ENCODE results near the gene SETDB2.

The SETDB2 gene, protein sequence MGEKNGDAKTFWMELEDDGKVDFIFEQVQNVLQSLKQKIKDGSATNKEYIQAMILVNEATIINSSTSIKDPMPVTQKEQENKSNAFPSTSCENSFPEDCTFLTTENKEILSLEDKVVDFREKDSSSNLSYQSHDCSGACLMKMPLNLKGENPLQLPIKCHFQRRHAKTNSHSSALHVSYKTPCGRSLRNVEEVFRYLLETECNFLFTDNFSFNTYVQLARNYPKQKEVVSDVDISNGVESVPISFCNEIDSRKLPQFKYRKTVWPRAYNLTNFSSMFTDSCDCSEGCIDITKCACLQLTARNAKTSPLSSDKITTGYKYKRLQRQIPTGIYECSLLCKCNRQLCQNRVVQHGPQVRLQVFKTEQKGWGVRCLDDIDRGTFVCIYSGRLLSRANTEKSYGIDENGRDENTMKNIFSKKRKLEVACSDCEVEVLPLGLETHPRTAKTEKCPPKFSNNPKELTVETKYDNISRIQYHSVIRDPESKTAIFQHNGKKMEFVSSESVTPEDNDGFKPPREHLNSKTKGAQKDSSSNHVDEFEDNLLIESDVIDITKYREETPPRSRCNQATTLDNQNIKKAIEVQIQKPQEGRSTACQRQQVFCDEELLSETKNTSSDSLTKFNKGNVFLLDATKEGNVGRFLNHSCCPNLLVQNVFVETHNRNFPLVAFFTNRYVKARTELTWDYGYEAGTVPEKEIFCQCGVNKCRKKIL

DNA sequence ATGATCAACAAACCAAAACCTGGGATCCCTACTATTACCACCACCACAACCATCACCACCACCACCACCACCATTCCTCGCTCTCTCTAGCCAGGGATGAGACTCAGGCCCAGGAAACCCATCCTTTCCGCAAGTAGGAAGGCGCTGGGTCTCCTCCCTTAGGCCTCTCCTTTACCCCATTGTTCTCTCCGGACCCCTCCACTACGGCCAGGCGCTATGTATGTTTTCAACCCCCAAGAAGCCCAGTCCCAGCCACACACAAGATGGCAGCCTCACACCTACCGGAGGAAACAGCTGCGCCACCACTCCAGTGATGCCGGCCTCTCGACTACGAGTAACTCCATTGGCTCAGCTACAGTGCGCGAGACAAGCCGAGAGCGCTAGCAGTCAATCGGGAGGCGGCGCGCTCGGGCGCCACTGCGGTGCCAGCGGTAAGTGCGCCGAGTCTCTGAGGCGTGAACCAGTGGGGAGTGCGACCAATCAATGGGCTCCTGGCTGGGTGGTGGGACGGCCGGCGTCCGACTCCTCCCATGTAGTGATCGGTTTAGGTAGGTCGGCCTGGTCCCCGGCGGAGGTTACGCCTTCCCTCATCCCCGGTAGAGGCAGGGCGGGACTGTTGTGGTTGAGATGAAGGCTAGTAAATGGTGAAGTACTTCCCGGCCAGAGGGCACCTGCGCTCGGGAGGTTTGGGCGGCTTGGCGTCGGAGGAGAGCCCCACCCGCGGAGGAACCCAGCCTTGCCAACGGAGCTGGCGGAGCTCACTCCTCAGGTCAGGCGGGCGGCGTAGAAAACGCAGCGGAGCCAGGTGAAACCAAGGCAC is at the start of gene SETDB2, which contains the start of gene CAB39L:
TSS of gene SETDB2 (plus strand) at position 571 of the 820 bp plus-strand sequence. CDS start 7,620 bp downstream, outside the sequence.
TSS of gene CAB39L (minus strand) at position 361 of the 820 bp plus-strand sequence. CDS start 61,154 bp downstream, outside the sequence.
- H3K4me3 ChIP-seq (ENCODE audit: low read length), result peak within 1 kb of the TSS; percentile 90
- TF ChIP-seq ZNF274 (IDR thresholded peaks at IDR 0.05; ENCODE audit: low read depth, low read length), result no peak

DNA sequence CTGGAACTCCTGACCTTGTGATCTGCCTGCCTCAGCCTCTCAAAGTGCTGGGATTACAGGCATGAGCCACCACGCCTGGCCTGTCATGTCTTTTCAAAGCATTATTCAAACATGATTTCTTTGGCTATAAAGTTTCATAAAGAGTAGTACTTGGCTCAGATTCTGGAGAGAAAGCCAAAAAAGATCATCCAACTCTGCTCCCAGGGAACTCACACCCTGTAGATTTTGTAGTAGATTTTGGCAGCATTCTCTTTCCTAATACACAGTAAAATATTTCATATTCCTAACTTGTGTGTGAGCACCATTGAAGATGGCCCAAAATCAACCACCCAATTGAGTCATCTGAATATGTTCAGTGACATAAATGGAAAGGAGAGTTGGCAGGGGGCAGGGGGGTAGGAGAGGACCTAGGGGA is 48.6 kb upstream of the SETDB2 start:
- no peak overlapping the region for H3K4me3 ChIP-seq (ENCODE audit: low read length)
- TF ChIP-seq ZNF274 (IDR thresholded peaks at IDR 0.05; ENCODE audit: low read depth, low read length), result no peak

DNA sequence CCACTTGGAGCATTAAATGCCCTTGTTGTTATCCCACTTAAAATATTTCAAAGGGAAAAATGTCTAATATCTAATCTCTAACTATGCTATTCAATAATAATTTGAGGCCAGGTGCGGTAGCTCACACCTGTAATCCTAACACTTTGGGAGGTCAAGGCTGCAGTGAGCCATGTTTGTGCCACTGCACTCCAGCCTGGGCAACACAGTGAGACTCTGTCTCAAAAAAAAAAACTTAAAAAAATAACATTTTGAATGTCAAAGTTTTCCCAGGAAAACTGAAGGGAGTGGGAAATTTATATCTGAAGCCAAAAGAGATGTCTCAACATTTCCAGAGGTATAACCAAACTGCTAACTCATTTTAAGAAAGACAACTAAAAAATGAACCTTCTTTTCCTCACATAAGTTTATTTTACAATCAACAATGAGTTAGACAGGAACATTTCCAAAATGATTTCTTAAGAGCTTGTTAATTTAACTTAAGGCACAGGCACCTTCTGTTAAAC is 48.1 kb upstream of the SETDB2 start:
- TF ChIP-seq ZNF274 (IDR thresholded peaks at IDR 0.05; ENCODE audit: low read depth, low read length), result no peak
- no peak overlapping the region for H3K4me3 ChIP-seq (ENCODE audit: low read length)

DNA sequence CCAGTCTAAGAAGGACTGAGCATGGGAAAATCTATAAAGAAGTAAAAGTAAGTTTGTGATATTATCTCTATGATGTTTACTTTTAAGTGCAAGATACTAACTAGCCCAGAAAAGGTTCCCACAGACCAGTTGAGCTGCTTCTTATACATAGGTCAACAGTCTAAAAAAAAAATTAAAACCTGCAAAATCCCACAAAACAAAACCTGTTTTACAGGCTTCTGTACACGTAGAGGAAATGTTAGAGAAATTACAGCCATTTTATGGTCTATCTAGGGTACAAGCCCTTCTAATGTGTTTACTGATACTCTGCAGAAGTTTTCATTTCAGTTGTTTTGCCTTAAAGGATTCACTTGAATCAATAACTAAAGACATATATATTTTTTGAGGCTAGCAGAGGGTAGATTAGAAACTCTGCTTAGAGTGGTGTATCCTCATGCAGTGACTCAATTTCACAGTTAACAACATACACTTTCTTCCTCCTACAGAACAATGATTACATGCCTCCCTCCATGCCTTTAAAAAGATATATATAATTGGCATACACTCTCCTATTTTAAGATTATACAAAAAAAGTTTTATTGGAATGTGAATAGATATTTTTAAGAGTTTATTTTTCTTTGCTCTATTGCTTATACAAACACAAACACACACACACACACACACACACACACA is 44.1 kb upstream of the SETDB2 start:
- no peak for TF ChIP-seq ZNF274 (IDR thresholded peaks at IDR 0.05; ENCODE audit: low read depth, low read length)
- no peak overlapping the region for H3K4me3 ChIP-seq (ENCODE audit: low read length)

DNA sequence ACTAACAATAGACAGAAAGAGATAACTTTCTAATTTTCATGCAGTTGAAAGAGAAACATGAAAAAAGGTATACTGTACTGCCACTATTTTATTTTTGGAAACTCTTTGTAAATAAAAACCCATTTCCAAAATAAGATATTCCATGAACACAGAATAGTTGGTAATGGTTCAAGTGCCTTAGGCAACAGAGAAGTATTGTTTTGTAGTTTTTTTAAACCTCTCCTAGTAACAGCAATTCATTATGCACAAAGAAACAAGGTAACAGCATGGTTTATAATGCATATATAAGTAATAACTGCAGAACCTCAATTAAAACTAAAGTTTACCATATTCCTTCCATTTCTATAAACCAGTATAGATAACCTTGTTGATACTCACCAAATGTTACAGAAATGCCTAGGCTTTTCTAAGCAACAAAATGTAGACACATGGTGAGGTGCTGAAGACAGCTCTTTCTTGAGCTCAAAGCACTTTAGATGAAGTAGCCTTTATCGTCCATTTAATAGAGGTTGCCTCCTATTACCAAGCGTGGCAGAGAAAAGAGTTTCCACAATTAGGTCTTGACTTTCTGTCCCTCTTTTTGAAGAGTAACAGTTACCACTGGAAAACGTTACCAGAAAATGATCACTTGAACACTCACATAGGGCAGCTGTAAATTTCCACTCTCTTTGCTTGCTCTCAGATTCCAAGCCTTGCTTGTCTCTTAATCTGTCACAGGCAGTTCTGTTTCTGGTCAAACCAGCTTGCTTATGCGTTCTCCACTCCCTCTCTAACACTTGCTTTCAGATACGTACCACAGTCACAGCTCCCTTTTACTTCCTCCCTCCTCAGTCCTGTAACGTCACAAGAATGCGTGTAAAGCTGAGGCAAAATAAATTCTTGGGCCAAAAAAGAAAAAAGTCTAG is 43.1 kb upstream of the SETDB2 start:
- no peak for TF ChIP-seq ZNF274 (IDR thresholded peaks at IDR 0.05; ENCODE audit: low read depth, low read length)
- H3K4me3 ChIP-seq (ENCODE audit: low read length), result no peak overlapping the region

DNA sequence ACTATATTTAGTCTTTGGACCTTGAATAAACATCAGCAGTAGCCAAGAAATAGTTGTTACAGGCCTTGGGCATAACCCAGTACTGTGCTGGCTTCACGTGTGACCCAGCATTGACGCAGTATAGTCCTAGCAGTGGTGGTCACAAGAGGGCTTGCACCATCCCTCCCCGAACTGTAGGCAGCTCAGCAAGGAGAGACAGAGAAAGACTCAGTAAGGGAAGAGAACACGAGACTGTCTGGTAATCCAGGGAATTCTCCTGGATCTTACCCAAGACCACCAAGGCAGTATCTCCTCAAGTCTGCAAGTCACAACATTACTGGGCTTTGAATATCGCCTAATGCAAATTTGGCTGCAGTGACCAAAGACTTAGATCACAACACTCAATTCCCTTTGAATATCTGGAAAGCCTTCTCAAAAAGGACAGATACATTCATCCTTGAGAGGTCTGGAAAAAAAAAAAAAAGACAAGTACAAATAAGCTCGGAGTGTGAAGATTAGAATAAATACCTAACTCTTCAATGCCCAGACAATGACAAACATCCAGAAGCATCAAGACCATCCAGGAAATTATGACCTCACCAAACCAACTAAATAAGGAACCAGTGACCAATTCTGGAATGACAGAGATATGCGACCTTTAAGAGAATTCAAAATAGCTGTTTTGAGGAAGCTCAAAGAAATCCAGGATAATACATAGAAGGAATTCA is 39.9 kb upstream of the SETDB2 start:
- H3K4me3 ChIP-seq (ENCODE audit: low read length), result no peak overlapping the region
- TF ChIP-seq ZNF274 (IDR thresholded peaks at IDR 0.05; ENCODE audit: low read depth, low read length), result no peak

DNA sequence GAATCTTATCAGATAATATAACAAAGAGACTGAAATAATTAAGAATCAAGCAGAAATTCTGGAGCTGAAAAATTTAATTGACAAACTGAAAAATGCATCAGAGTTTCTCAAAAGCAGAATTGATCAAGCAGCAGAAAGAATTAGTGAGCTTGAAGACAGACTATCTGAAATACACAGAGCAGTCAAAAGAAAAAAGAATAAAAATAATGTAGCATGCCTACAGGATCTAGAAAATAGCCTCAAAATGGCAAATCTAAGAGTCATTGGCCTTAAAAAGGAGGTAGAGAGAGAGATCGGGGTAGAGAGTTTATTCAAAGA is 39.4 kb upstream of the SETDB2 start:
- no peak overlapping the region for H3K4me3 ChIP-seq (ENCODE audit: low read length)
- no peak for TF ChIP-seq ZNF274 (IDR thresholded peaks at IDR 0.05; ENCODE audit: low read depth, low read length)

DNA sequence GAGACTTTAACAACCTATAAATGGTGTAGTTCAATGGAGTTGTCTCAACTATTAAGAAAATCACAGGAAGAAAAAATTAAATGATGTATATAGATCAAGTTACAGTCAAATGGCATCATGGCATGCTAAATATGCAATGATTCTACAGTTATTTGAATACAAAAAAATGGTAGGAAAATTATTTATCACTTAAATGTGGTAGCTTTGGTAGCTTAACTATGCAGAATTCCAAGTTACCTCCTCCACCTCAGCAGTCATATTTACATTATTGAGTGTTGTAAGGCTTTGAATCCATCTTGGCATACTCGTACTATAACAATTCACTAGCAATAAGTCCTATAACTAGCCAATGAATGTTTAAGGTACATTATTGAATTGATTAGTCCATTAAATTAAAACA is 37.0 kb upstream of the SETDB2 start:
- no peak for TF ChIP-seq ZNF274 (IDR thresholded peaks at IDR 0.05; ENCODE audit: low read depth, low read length)
- no peak overlapping the region for H3K4me3 ChIP-seq (ENCODE audit: low read length)

DNA sequence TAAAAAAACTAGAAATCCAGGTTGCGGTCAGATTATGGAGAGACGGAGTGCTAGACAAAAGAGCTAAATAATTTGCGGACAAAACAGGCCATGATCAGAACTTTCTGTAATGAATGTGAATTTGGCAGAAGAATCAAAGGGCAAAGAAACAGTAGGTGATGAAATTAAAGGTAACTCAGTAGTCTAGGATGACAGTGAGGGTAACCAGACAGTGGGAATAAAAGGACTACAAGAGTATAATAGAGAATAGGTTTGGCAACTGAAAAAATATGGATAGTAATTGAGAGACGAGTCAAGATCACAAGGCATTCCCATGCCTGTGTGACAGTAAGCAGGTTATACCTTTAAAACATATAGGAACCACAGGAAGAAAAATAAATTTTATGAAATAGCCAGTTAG is 36.1 kb upstream of the SETDB2 start:
- no peak for TF ChIP-seq ZNF274 (IDR thresholded peaks at IDR 0.05; ENCODE audit: low read depth, low read length)

DNA sequence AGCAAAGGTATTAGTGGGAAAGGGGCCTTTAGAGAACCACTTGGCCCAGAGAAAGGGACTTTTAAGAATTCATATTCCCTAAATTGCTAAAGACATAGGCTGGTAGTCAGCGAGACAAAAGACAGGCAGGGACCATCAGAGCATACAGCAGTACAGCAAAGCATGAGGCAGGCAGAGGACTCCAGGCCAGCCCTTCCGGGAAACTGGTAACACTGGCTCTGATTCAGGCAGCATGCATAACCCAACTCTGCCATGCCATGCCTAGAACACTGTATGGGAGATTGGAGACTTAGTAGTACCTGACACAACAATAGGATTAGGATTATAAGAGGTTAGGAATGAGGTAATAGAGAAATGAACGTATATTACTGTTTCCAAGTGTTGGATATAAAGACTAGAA is 35.1 kb upstream of the SETDB2 start:
- TF ChIP-seq ZNF274 (IDR thresholded peaks at IDR 0.05; ENCODE audit: low read depth, low read length), result no peak

More for the DNA sequence above, 36.1 kb upstream of the SETDB2 start:
- H3K4me3 ChIP-seq (ENCODE audit: low read length), result no peak overlapping the region

DNA sequence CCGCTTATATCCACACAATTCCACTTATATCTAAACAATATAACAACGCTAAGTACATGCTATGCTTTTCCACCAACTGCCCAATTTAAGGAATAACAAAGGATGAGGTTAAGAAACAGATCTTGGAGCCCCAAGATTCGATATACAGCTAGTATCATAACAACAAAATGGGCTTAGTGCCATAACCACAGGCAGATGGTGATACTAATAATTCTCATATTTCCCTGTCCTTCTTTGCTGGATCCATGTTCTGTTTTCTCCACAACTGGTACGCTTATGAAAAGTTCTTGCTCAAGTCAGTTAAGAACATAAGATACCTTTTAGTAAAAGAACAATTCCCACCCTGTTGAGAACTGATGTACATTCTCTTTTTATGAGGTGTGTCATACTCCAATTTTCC is 34.1 kb upstream of the SETDB2 start:
- H3K4me3 ChIP-seq (ENCODE audit: low read length), result no peak overlapping the region
- no peak for TF ChIP-seq ZNF274 (IDR thresholded peaks at IDR 0.05; ENCODE audit: low read depth, low read length)

More for the DNA sequence above, 35.1 kb upstream of the SETDB2 start:
- no peak overlapping the region for H3K4me3 ChIP-seq (ENCODE audit: low read length)

DNA sequence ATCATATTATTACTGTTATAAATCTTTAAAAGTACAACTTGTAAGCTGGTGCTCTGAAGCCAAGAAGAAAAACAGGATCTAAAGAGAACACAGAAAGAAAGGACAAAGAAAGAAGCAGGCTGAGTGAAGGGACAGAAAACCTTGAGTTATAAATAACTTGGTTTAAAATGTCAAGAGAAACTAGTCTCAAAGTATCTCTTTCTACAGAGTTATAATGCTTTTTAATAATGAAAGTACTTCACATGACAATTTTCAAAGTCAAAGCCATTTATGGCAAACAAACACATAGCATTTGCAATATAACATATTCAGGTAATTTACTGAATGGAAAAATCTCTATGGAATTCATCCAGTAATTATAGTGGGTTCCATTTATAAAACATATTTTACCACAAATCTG is 33.6 kb upstream of the SETDB2 start:
- no peak overlapping the region for H3K4me3 ChIP-seq (ENCODE audit: low read length)

More for the DNA sequence above, 33.6 kb upstream of the SETDB2 start:
- no peak for TF ChIP-seq ZNF274 (IDR thresholded peaks at IDR 0.05; ENCODE audit: low read depth, low read length)
